ENCODE data around the gene SGF29.
A peak's percentile ranks its signal among the peaks of the same experiment; 100 is the strongest.
"Not testable (repeated sequence)": the region's sequence is repeated elsewhere in the genome, so short reads cannot be mapped to it uniquely, and the experiment has no call there.

The SGF29 gene

DNA sequence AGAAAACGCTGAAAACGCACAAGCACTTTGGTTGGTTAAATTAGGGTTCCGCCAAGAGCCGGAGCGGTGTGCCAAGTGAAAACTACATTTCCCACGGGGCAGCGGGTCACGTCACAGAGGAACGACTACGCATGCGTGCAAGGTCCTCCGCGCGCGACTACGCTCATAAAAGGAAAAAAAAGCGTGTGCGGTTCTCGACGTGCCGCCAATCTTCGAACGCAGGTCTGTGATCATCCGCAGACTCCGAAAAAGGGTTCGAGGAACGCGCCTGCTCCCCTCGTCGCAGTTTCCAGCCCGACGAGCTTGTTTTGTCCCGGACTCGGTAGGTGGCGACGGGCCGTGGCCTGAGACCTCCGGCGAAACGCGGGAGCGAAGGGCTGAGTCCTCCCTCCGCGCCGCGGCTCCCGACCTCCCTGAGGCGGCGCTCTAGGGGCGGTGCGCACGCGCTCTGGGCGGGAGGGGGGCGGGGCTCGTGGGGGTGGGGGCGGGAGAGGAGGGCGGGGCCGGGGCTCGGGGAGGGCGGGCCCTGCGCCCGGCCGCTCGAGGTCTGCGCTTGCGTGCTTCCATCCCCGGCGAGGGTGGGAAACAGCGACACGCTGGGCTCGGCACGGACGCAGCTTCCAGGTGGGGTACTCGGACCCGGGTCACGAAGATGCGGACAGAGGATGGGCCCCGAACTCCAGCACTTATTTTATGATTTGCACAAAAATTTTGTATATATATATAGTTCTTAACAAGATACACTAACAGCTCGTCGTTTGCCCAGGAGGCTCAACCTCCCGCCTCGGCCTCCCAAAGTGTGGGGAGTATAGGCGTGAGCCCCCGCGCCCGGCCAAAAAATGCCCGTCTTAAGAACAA lies at the start of gene SGF29:
TSS of gene SGF29 (plus strand) at position 145 of the 858 bp plus-strand sequence. CDS start 27,150 bp downstream, outside the sequence.
- DNase-seq (ENCODE audit: low read depth) = peak; percentile 90

DNA sequence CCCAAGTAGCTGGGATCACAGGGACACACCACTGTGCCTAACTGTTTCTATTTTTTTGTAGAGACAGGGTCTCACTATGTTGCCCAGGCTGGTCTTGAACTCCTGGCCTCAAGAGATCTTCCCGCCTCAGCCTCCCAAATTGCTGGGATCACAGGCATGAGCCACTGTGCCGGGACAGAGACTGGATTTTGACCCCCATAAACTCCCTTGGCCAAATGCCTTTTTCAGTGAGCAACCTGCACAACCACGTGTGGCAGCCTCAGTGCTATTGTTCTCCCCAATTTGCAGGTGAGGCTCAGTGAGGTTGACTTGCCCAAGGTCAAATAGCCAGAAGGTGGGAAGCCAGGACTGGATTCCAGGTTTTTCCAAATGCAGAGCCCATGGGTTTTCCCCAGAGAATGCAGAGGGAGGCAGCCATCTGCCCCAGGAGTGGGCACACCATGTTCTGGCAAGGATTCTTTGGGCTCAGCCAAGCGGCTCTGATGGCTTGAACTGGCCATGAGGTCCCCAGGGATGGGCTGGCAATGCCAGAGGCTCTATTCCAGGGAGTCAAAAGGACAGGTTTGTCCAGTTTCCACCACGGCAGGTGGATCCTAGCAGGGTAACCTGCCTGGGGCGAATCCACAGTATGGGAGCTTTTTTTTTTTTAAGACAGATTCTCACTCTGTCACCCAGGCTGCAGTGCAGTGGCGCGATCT lies 48.9 kb upstream of the SGF29 start:
- no peak for DNase-seq (ENCODE audit: low read depth)

DNA sequence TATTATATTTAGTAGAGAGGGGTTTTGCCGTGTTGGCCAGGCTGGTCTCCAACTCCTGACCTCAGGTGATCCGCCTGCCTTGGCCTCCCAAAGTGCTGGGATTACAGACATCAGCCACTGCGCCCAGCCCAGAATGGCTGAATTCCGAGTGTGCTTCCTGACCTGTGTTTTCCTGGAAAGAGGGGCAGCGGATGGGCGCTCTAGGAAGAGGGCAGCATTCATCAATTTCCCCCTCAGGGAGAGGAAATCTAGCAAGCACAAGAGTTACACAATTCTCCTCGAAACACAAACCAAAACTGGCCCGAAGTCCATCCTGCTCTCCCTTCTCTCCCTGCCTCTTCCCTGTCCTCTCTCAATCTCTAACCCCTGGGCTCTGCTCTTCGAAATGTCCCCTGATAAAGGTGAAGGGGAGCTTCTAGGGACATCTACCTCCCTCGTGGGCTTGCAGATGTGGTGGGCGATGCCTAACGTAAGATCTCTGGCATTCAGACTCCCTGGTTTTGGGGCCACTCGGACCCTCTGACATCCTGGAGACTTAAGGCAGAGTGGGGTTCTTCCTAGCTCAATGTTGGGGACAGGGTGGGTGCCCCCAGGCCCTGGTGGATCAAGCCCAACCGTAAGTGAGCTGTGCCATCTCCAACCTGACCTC lies 48.1 kb upstream of the SGF29 start:
- DNase-seq (ENCODE audit: low read depth) = no peak

- no peak for DNase-seq (ENCODE audit: low read depth)
Observed at GRCh38 chr16:28511031-28511430, 42.7 kb upstream of the SGF29 start.

DNA sequence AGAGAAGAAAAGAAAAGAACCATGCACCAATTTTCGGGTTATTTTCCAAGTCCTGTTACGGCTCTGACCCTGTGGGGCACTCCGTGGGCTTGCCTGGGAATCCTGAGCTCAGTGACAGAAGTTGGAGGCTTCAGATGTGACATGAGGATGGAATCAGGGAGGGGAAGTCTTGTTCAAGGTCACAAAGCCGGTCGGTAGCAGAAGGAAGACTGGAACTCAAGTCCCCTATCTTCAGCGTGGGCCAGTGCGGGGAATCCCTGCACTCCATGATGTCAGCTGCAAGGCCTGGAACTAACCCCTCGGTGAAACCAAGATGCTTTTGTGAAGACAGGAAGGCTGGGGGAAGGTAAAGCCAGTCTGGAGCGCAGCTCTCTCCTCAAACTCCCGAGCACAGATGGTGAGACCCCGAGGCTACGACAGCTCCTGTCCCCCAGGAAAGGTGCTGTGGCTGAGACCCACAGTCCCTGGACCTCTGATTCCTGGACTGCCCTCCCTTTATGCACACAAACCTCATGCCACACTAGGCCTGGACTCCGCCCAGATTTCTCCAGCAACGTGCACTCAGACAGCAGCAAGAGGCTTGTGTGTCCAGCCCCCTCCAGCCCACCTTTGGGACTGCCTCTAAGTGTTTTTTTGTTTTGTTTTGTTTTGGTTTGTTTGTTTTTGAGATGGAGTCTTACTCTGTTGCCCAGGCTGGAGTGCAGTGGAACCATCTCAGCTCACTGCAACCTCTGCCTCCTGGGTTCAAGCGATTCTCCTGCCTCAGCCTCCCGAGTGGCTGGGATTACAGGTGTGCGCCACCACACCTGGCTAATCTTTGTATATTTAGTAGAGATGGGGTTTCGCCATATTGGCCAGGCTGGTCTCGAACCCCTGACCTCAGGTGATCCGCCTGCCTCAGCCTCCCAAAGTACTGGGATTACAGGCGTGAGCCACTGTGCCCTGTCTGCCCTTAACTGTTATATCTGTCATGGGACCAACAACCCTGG lies 41.6 kb upstream of the SGF29 start:
- no peak for DNase-seq (ENCODE audit: low read depth)

DNA sequence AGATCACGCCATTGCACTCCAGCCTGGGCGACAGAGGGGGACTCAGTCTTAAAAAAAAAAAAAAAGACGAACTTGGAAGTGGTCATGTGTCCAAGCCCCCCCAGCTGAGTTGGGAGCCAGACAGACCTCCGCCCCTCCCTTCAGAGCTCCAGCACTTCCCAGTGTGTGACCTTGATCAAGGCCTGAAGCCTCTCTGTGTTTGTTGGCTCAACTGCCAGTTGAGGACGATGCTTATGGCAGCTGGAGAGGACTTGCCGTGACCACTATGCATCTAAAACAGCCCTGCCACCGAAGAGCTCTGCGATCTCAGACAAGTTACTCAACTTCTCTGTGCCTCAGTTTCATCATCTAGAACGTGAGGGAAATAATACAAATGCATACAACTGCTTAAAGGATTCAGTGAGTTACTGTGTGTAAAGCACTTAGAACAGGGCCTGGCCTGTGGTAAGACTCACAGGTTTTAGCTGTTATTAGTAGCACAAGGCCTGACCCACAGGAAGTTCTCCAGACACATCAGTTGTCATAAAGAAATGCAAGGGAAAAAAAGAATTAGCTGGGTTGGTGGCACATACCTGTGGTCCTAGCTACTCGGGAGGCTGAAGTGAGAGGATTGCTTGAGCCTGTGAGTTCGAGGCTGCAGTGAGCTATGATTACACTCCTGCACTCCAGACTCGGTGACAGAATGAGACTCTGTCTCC lies 40.1 kb upstream of the SGF29 start:
- no peak for DNase-seq (ENCODE audit: low read depth)

- no peak for DNase-seq (ENCODE audit: low read depth)
Observed at GRCh38 chr16:28514246-28514645, 39.5 kb upstream of the SGF29 start.

DNA sequence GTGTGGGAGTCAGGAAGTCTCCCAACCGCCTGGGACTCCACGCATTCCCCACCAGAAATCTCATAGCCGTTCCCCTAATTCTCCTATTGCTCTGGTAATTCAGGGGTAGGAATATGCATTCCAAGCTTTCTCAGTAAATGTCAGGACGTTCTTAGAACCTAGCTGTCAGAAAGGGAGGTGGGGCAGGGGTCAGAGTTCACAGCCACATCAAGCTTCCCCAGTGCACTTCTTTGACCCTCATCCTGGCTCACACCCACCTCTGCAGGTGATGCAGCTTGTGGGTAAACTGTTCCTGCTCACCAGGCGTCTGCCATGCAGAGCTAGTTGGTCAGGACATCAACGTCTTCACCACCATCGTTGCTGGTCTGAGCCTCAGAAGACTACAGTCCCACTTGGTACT lies 33.0 kb upstream of the SGF29 start:
- no peak for DNase-seq (ENCODE audit: low read depth)

DNA sequence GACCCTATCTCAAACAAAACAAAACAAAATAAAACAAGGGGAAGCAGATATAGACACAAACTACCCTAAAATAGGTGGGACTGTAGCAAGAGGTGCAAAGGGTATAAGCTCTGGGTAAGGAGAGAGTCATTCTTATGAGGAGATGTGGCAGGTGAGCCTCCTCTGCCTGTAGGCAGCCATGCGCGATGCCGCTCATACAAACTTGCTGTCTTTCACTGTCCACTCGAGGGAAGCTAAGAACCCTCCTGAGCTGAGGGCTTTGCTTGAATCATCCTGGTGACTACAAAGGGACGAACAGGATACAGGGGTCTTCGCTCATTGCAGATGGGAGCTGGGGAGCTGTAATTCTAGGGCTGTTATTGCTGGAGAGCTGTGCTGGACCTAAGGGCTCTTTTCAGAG lies 32.3 kb upstream of the SGF29 start:
- no peak for DNase-seq (ENCODE audit: low read depth)

DNA sequence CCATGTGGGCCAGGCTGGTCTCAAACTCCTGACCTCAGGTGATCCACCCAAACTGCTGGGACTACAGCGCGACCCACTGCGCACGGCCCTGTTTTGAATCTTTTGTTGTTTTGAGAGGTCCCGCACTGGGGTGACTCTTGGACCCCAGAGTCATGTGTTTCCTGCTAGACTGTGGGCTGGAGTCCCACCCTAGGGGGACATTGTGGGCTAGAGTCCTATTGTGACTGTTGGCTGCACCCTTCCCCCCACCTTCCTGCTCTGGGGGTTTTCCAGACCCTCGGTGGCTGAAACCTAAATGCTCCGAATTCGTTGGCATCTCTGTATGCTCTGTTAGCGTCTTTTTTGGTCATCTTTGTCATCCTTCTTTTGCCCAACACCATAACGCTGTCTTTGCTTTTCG lies 30.9 kb upstream of the SGF29 start:
- DNase-seq (ENCODE audit: low read depth) = no peak

DNA sequence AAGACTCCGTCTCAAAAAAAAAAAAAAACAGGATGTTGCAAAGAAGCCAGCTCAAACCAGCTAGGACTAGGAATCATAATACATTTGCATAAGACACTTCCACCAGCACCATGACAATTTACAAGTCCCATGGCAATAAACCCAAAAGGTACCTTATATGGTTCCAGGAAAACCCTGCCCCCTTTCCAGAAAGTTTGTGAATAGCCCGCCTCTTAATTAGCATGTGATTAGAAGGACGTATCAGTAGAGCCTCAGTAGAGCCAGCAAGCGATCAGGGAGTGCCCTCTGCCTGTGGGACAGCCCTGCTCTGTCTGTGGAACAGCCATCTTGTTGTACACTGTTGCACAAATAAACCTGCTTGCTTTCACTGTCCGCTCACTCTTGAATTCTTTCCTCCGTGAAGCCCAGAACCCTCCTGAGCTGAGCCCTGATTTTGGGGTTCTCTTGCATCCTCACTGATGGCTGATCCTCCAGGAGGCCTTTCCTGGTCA lies 29.0 kb upstream of the SGF29 start:
- no peak for DNase-seq (ENCODE audit: low read depth)

DNA sequence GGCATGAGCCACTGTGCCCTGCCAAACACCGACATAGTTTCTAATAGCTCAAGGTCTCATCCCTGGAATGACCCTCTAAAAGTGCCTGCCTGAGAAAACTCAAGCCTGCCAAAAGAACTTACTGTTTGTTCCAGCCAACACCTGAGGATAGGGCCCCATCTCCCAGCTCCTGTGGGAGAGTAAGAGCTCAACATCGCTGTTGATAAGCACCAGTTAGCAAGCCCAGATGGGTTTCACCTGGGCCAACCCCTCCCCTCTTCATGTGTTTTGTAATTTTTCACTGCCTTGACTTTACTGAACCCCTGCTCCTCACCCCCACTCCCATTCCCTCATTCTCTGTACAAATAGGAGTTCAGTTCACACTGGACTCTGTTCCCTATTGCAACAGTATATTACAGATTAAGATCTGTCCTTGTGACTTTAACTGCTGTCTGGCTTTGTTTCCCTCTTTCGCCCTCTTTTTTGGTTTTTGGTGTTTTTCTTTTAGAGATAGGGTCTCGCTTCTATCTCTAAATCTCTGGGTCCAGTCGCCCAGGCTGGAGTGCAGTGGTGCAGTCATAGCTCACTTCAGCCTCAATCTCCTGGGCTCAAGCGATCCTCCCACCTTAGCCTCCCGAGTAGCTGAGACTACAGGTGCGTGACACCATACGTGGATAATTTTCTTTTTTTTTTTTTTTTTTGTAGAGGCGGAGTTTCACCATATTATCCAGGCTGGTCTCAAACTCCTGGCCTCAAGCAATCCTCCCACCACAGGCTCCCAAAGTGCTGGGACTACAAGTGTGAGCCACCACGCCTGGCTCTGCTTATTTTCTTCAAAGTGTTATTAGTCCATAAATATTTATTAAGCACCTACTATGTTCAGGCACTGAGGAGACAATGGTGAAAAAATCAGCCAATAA lies 27.3 kb upstream of the SGF29 start:
- DNase-seq (ENCODE audit: low read depth) = no peak

GRCh38 chr16:28527100-28527785 lies 26.5 kb upstream of the SGF29 start:
- not testable (repeated sequence) for DNase-seq (ENCODE audit: low read depth)

- DNase-seq (ENCODE audit: low read depth) = no peak
Observed at GRCh38 chr16:28527985-28528384, 25.7 kb upstream of the SGF29 start.

- no peak for DNase-seq (ENCODE audit: low read depth)
Observed at GRCh38 chr16:28528463-28528867, 25.3 kb upstream of the SGF29 start.

DNA sequence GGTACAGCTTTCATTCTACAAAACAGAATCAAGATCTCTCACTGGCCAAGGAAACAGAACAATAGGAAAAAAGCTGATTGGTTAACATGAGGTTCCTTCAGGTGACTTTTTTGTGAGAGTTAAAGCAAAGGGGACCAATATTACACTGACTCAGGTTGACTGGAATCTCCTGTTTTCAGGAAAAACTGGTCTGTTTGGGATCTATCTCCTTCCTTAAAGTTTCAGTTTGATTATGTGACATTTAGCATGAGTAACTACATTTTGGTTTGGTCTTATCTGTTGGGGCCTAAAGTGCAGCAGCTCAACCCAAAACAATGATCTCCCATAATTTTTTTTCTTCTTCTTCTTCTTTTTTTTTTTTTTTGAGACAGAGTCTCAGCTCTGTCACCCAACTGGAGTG lies 24.6 kb upstream of the SGF29 start:
- no peak for DNase-seq (ENCODE audit: low read depth)

GRCh38 chr16:28531777-28532744 lies 21.7 kb upstream of the SGF29 start:
- DNase-seq (ENCODE audit: low read depth) = no peak
